ENCODE results near the gene STAT1.

GRCh38 chr2:191012346-191012745 is 1.6 kb downstream of the STAT1 start:
- TF ChIP-seq, protein P1, sequence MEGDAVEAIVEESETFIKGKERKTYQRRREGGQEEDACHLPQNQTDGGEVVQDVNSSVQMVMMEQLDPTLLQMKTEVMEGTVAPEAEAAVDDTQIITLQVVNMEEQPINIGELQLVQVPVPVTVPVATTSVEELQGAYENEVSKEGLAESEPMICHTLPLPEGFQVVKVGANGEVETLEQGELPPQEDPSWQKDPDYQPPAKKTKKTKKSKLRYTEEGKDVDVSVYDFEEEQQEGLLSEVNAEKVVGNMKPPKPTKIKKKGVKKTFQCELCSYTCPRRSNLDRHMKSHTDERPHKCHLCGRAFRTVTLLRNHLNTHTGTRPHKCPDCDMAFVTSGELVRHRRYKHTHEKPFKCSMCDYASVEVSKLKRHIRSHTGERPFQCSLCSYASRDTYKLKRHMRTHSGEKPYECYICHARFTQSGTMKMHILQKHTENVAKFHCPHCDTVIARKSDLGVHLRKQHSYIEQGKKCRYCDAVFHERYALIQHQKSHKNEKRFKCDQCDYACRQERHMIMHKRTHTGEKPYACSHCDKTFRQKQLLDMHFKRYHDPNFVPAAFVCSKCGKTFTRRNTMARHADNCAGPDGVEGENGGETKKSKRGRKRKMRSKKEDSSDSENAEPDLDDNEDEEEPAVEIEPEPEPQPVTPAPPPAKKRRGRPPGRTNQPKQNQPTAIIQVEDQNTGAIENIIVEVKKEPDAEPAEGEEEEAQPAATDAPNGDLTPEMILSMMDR (IDR thresholded peaks at IDR 0.05; ENCODE audit: low read depth, low read length) = no peak
- TF ChIP-seq EZH2phosphoT487 (IDR thresholded peaks at IDR 0.05; ENCODE audit: low read depth) = no peak
